Spleen (tissue), 11 donors: ENCODE results near the gene POLE4. TPM values are rescaled to one million over a fixed set of nuclear protein-coding genes. Genes with fewer than 3 reads are reported as not detected.

Experiments
- DNase-seq: peaks from one replicate; pipeline ENCODE4 v3.0.0-alpha.2; 2020
- H3K27ac ChIP-seq, 8 donors: fragments of 200-600 bp; sonication (generic) in 7 of 8; 1 replicate in 4 of 8; 2 replicates in 4 of 8; pipeline versions ENCODE4 v1.5.0 to v1.8.0; 2016 to 2021; ENCODE audit warnings: inconsistent platforms in 4 of 8, mild to moderate bottlenecking in 4 of 8, moderate library complexity in 1 of 8
- H3K27me3 ChIP-seq, 7 donors: fragments of 200-600 bp; sonication (generic) in 6 of 7; replicated peaks in 1 of 7; 1 replicate in 4 of 7; 2 replicates in 3 of 7; pipeline versions ENCODE4 v1.5.0 to v1.8.0; 2016 to 2021; ENCODE audit warnings: inconsistent platforms in 3 of 7, mild to moderate bottlenecking in 1 of 7
- H3K36me3 ChIP-seq, 6 donors: fragments of 200-600 bp; sonication (generic) in 5 of 6; 1 replicate in 4 of 6; 2 replicates in 2 of 6; pipeline versions ENCODE4 v1.5.0 to v1.8.0; 2016 to 2021; ENCODE audit warnings: inconsistent platforms in 2 of 6
- H3K4me1 ChIP-seq, 6 donors: fragments of 200-600 bp; sonication (generic) in 5 of 6; 1 replicate in 3 of 6; 2 replicates in 3 of 6; pipeline versions ENCODE4 v1.5.0 to v1.8.0; 2016 to 2021; ENCODE audit warnings: inconsistent platforms in 3 of 6
- H3K4me3 ChIP-seq, 8 donors: fragments of 200-600 bp; sonication (generic) in 7 of 8; 1 replicate in 4 of 8; 2 replicates in 4 of 8; pipeline versions ENCODE4 v1.5.0 to v1.8.0; 2016 to 2021; ENCODE audit warnings: inconsistent platforms in 4 of 8, mild to moderate bottlenecking in 4 of 8, moderate library complexity in 2 of 8
- H3K9me3 ChIP-seq, 8 donors: fragments of 200-600 bp; sonication (generic) in 7 of 8; 1 replicate in 4 of 8; 2 replicates in 4 of 8; pipeline versions ENCODE4 v1.5.0 to v1.8.0; 2016 to 2021; ENCODE audit warnings: inconsistent platforms in 4 of 8
- CTCF ChIP-seq, 11 experiments: fragments of 200-600 bp in 7 of 11; fragments of 450-650 bp in 4 of 11; sonication (generic) in 4 of 11; IDR thresholded peaks in 8 of 11; conservative IDR thresholded peaks in 3 of 11; 1 replicate in 7 of 11; 2 replicates in 4 of 11; pipeline versions ENCODE4 v1.4.0 to v1.8.0; 2016 to 2021; ENCODE audit warnings: antibody characterized with exemption in 11 of 11, inconsistent platforms in 4 of 11, mild to moderate bottlenecking in 1 of 11
- POLR2A ChIP-seq, 3 donors: fragments of 450-650 bp; IDR thresholded peaks; one replicate each; pipeline ENCODE4 v1.5.1; 2017; ENCODE audit warnings: antibody characterized with exemption in 3 of 3, mild to moderate bottlenecking in 1 of 3
- POLR2AphosphoS5 ChIP-seq, 3 donors: sonication (generic); formaldehyde crosslinking; IDR thresholded peaks; one replicate each; pipeline ENCODE4 v1.5.1; 2017; ENCODE audit warnings: antibody characterized with exemption in 3 of 3
- WGBS, 5 donors: extraction: QIAGEN DNeasy Blood & Tissue Kit in 3 of 5; methylation state at CpG; one replicate each; pipeline versions ENCODE4 v1.1.5 to v1.1.7; 2013 to 2018; 5-methylcytosine and 5-hydroxymethylcytosine counted together
- intact Hi-C: fragments of 100-400 bp; cut with DNase I; formaldehyde crosslinking; loops from one replicate; pipeline ENCODE4 v1.15.0; 2023; ENCODE audit warnings: low total_unique reads
- polyA plus RNA-seq, 3 donors: library from polyadenylated mRNA; stranded (reverse); fragments of 200-250 nt; gene quantifications; one replicate each; pipeline ENCODE4 v1.2.1, GENCODE V29; 2013
- total RNA-seq, 7 donors: library from RNA; depleted of rRNA in 3 of 7; stranded (reverse); fragments of >200 nt in 3 of 7; fragmentation: NEBNext Ultra II Directional in 4 of 7; extraction: Animal tissue kit (Norgen Biotek cat#: 25700) in 4 of 7; gene quantifications; one replicate each; pipeline versions ENCODE4 v1.1.0 to v1.2.1, GENCODE V29; 2016 to 2021
- donor health status: healthy with polysubstance abuse.
- donor health status: DM: no; HTN: no; CAD: no; lungs with moderate emphysema.
- donor health status: DM: no; HTN: no; CAD: no.
- donor health status: Bipolar disorder and iron deficiency.
- donor health status: healthy.
- donor health status: DM: no; HTN: no; CAD: no.
- donor health status: DM: yes; HTN: yes; CAD: no.

Gene POLE4
- total and polyA plus RNA-seq, 10 donors, result 22.8 to 96.9 (median 46.4) TPM

- WGBS, 5 donors, result 67 to 76% (median 72%) methylated on average over 5 of the region's 5 CpGs
- Histone ChIP-seq H3K27me3 (no peaks in the 10 kb centered on the region), H3K27ac (no peak overlapping the region), H3K4me1 (peaks cover 0 to 12% (median 10%) of the 10 kb centered on the region in 6 donors), H3K9me3 (no peaks in the 10 kb centered on the region), H3K4me3 (no peak overlapping the region), H3K36me3 (peaks cover 0 to 10% (median 0%) of the 10 kb centered on the region in 6 donors)
- no peak for TF ChIP-seq POLR2AphosphoS5 (IDR thresholded peaks at IDR 0.05)
- TF ChIP-seq CTCF (IDR thresholded peaks at IDR 0.05 in 8 of 11, conservative IDR thresholded peaks at IDR 0.05 in 3 of 11), result no peak
- no peak for TF ChIP-seq POLR2A (IDR thresholded peaks at IDR 0.05)
- intact Hi-C loops, result loop anchor here (10.0 kb wide), 1 partner anchor 697 kb away; no protein-coding TSS in a partner anchor
- DNase-seq, result no peak
Observed at GRCh38 chr2:74927621-74928020, 30.8 kb upstream of the POLE4 start.

DNA sequence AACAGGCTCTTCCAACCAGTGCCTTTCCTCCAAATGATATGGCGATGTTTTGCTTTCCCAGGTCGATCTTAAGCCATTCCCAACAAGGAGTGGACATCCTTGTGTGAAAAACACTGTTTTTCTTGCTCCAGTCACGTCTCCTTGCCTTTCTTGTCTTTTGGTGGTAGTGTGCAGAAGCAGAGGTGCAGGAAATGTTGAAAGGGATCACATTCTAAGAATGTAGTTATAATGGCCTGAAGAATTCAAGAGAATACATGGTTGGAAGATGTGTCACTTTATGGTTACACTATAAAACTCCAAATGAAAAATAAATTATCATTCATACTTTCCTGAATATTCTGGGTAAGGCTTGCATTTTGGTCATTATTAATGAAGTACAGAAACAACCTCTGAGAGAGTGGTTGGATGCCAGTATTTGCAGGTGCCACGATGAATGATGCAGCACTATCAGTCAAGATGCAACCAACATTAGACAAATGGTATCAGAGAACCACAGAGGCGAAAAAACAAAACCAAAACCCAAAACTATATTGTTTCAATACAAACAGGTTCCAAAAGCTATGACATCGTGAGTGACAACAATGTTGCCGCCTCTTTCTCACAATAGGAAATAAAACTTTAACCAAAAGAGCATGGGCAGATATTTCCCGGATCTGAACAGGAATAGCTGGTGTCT lies 27.5 kb upstream of the POLE4 start:
- Histone ChIP-seq H3K27ac (no peak overlapping the region), H3K4me3 (no peak overlapping the region), H3K4me1 (no peaks in the 10 kb centered on the region), H3K36me3 (peaks cover 0 to 10% (median 0%) of the 10 kb centered on the region in 6 donors), H3K27me3 (no peaks in the 10 kb centered on the region), H3K9me3 (no peaks in the 10 kb centered on the region)
- intact Hi-C loops, result no loop called here
- 79 to 96% (median 89%) methylated on average over 8 of the region's 8 CpGs for WGBS, 5 donors
- TF ChIP-seq POLR2AphosphoS5 (IDR thresholded peaks at IDR 0.05) (no peak), POLR2A (IDR thresholded peaks at IDR 0.05) (no peak), CTCF (IDR thresholded peaks at IDR 0.05 in 8 of 11, conservative IDR thresholded peaks at IDR 0.05 in 3 of 11) (no peak)
- no peak for DNase-seq

DNA sequence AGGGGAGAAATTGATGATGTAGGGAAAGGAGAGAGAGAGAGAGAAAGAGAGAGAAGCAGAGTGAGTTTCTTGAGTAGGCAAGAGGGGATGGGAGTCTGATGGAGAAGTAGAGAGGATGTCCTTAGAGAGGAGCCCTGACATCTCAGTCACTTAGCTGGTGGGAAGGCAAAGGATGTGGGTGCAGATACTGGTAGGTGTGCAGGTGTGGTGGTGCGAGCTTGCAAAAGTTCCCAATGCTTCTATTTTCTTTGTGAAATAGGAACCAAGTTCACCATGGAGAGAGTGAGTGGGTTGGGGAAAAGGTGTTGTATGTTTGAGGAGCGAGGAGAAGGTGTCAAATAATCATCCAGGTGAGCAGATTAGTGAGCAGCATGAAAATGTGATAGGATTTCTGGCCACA lies 26.5 kb upstream of the POLE4 start:
- DNase-seq, result no peak
- no peak for TF ChIP-seq CTCF (IDR thresholded peaks at IDR 0.05 in 8 of 11, conservative IDR thresholded peaks at IDR 0.05 in 3 of 11)
- TF ChIP-seq POLR2A (IDR thresholded peaks at IDR 0.05), result no peak
- no peak for TF ChIP-seq POLR2AphosphoS5 (IDR thresholded peaks at IDR 0.05)
- Histone ChIP-seq H3K36me3 (peaks cover 0 to 10% (median 0%) of the 10 kb centered on the region in 6 donors), H3K4me3 (no peak overlapping the region), H3K27ac (no peak overlapping the region), H3K27me3 (no peaks in the 10 kb centered on the region), H3K4me1 (no peaks in the 10 kb centered on the region), H3K9me3 (no peaks in the 10 kb centered on the region)
- WGBS, 5 donors, result 62 to 96% (median 89%) methylated on average over 2 of the region's 2 CpGs
- intact Hi-C loops, result no loop called here

- no peaks in the 10 kb centered on the region for H3K4me1 ChIP-seq
- 80 to 98% (median 92%) methylated on average over 4 of the region's 4 CpGs for WGBS, 5 donors
- intact Hi-C loops, result no loop called here
Observed at GRCh38 chr2:74935975-74936391, 22.5 kb upstream of the POLE4 start.

More at GRCh38 chr2:74935975-74936391, 22.5 kb upstream of the POLE4 start:
- Histone ChIP-seq H3K27ac (no peak overlapping the region), H3K9me3 (no peaks in the 10 kb centered on the region), H3K27me3 (no peaks in the 10 kb centered on the region), H3K4me3 (no peak overlapping the region), H3K36me3 (no peaks in the 10 kb centered on the region)
- TF ChIP-seq CTCF (IDR thresholded peaks at IDR 0.05 in 8 of 11, conservative IDR thresholded peaks at IDR 0.05 in 3 of 11), result no peak
- no peak for TF ChIP-seq POLR2A (IDR thresholded peaks at IDR 0.05)
- no peak for DNase-seq
